GM12878 (cell line): ENCODE data around the gene CUTC. TPM values are rescaled to one million over a fixed set of nuclear protein-coding genes. Genes with fewer than 3 reads are reported as not detected.

ENCODE experiments used
- ATAC-seq: fragments of 200-7000 bp; cut with Tn5 transposase; 3 replicates; pipeline ENCODE4 v1.9.1; 2020; ENCODE audit warnings: mild to moderate bottlenecking, moderate library complexity
- BruUV-seq: library from RNA; stranded (reverse); fragments of 400-500 nt; replicated peaks from 2 replicates; lab custom pipeline; 2021; lab: Mats Ljungman, UMichigan
- CTCF ChIA-PET: fragments of 300-600 bp; sonication (Branson Sonifier 250); formaldehyde crosslinking; extraction: SDS; loops from one replicate; lab custom pipeline; 2021; ENCODE audit warnings: inconsistent platforms; lab: Yijun Ruan, JAX
- POLR2A ChIA-PET: fragments of 350-600 bp; formaldehyde crosslinking; extraction: SDS; loops from one replicate; lab custom pipeline; 2021; ENCODE audit warnings: inconsistent platforms; lab: Charles Lee
- RAD21 ChIA-PET: fragments of 300-600 bp; sonication (Branson Sonifier 250); formaldehyde crosslinking; loops from one replicate; lab custom pipeline; 2023; ENCODE audit warnings: antibody characterized with exemption; ENCODE audit not compliant: unreplicated experiment; lab: Charles Lee
- SMC1A ChIA-PET: fragments of 300-600 bp; sonication (Branson Sonifier 250); formaldehyde crosslinking; loops from one replicate; lab custom pipeline; 2023; ENCODE audit not compliant: unreplicated experiment, uncharacterized antibody; lab: Charles Lee
- DNase-seq: peaks from one replicate; pipeline ENCODE4 v3.0.0-alpha.2; 2011; ENCODE audit warnings: low read depth, low spot score
- FAIRE-seq: peaks from 3 replicates; lab custom pipeline; 2011; peaks lifted over from hg19 to GRCh38; lab: Jason Lieb, UNC
- H2AFZ ChIP-seq: 2 replicates; pipeline ENCODE4 v1.6.0; 2011; ENCODE audit warnings: low read depth, low read length, control low read depth; ENCODE audit not compliant: control insufficient read depth
- H3K27ac ChIP-seq: 2 replicates; pipeline ENCODE4 v1.5.1; 2011; ENCODE audit warnings: control low read depth; ENCODE audit not compliant: control insufficient read depth, insufficient read depth
- H3K27me3 ChIP-seq, 2 experiments: replicated peaks in 1 of 2; 2 replicates each; pipeline versions ENCODE4 v1.6.0 to v1.6.1; 2011; ENCODE audit warnings: low read length in 1 of 2; ENCODE audit not compliant: control insufficient read depth in 2 of 2, insufficient read depth in 2 of 2
- H3K36me3 ChIP-seq, 2 experiments: 2 replicates each; pipeline ENCODE4 v1.5.1; 2011; ENCODE audit warnings: low read length in 1 of 2; ENCODE audit not compliant: control insufficient read depth in 2 of 2, insufficient read depth in 2 of 2
- H3K4me1 ChIP-seq: 2 replicates; pipeline ENCODE4 v1.6.1; 2011; ENCODE audit warnings: mild to moderate bottlenecking, low read length, moderate library complexity, mixed read lengths; ENCODE audit not compliant: control insufficient read depth, insufficient read depth
- H3K4me2 ChIP-seq: 2 replicates; pipeline ENCODE4 v1.6.0; 2011; ENCODE audit warnings: control low read depth; ENCODE audit not compliant: control insufficient read depth, insufficient read depth
- H3K4me3 ChIP-seq: fragments of 200-600 bp; sonication (generic); 2 replicates; pipeline ENCODE4 v1.5.1; 2016
- H3K79me2 ChIP-seq: 2 replicates; pipeline ENCODE4 v1.6.0; 2011; ENCODE audit warnings: low read length; ENCODE audit not compliant: control insufficient read depth, insufficient read depth
- H3K9ac ChIP-seq: 2 replicates; pipeline ENCODE4 v1.8.0; 2011; ENCODE audit warnings: low read length, control low read depth, mixed read lengths; ENCODE audit not compliant: control insufficient read depth, insufficient read depth
- H3K9me3 ChIP-seq: replicated peaks from 3 replicates; pipeline ENCODE4 v1.5.1; 2011; ENCODE audit warnings: mild to moderate bottlenecking, low read length; ENCODE audit not compliant: control insufficient read depth, insufficient read depth
- H4K20me1 ChIP-seq: 2 replicates; pipeline ENCODE4 v1.6.0; 2011; ENCODE audit not compliant: control insufficient read depth, insufficient read depth
- ELK1 ChIP-seq: IDR thresholded peaks from 2 replicates; pipeline ENCODE4 v1.6.1; 2012; ENCODE audit warnings: low read depth, low read length, improper control_type of control experiment
- ESRRA ChIP-seq: IDR thresholded peaks from 2 replicates; pipeline ENCODE4 v1.6.1; 2012; ENCODE audit warnings: mild to moderate bottlenecking, low read length, improper control_type of control experiment
- HCFC1 ChIP-seq: fragments of 150-350 bp; IDR thresholded peaks from 2 replicates; pipeline ENCODE4 v1.6.1; 2014; ENCODE audit warnings: low read length
- IKZF1 ChIP-seq: fragments of 450-650 bp; conservative IDR thresholded peaks from 2 replicates; pipeline ENCODE4 v1.6.1; 2017; ENCODE audit warnings: antibody characterized with exemption, mild to moderate bottlenecking
- IRF5 ChIP-seq: fragments of 450-650 bp; IDR thresholded peaks from 2 replicates; pipeline ENCODE4 v1.6.1; 2017; ENCODE audit warnings: borderline replicate concordance
- KAT2A ChIP-seq: conservative IDR thresholded peaks from 2 replicates; pipeline ENCODE4 v1.6.1; 2011; ENCODE audit warnings: low read depth, low read length; ENCODE audit not compliant: control insufficient read depth
- MYB ChIP-seq: fragments of 150-350 bp; IDR thresholded peaks from 2 replicates; pipeline ENCODE4 v1.6.1; 2014; ENCODE audit warnings: mild to moderate bottlenecking, low read depth, low read length, borderline replicate concordance
- NR2C1 ChIP-seq: fragments of 450-650 bp; IDR thresholded peaks from 2 replicates; pipeline ENCODE4 v1.6.1; 2017; ENCODE audit warnings: antibody characterized with exemption, mild to moderate bottlenecking, moderate library complexity
- PML ChIP-seq: IDR thresholded peaks from 2 replicates; pipeline ENCODE4 v1.6.1; 2012; ENCODE audit warnings: low read length, inconsistent platforms
- POLR2AphosphoS5 ChIP-seq: IDR thresholded peaks from 2 replicates; pipeline ENCODE4 v1.6.1; 2011; ENCODE audit warnings: mild to moderate bottlenecking, low read length, inconsistent platforms
- RFX5 ChIP-seq: IDR thresholded peaks from 2 replicates; pipeline ENCODE4 v1.6.1; 2011; ENCODE audit warnings: low read depth, low read length, improper control_type of control experiment
- TBL1XR1 ChIP-seq: IDR thresholded peaks from 2 replicates; pipeline ENCODE4 v1.6.1; 2012; ENCODE audit warnings: low read depth, low read length, improper control_type of control experiment
- YBX1 ChIP-seq: fragments of 450-650 bp; IDR thresholded peaks from 2 replicates; pipeline ENCODE4 v1.6.1; 2016; ENCODE audit warnings: antibody characterized with exemption
- ZNF24 ChIP-seq: fragments of 450-650 bp; IDR thresholded peaks from 2 replicates; pipeline ENCODE4 v1.6.1; 2017; ENCODE audit warnings: antibody characterized with exemption, mild to moderate bottlenecking
- WGBS: methylation state at CpG from one replicate; pipeline ENCODE4 v1.1.6; 2016; ENCODE audit warnings: low lambda C conversion rate; ENCODE audit not compliant: insufficient replicate concordance, insufficient coverage; ENCODE audit errors: missing lambda C conversion rate; 5-methylcytosine and 5-hydroxymethylcytosine counted together
- in situ Hi-C: fragments of 300-500 bp; cut with MboI; formaldehyde crosslinking; loops from 9 replicates; pipeline ENCODE4 v1.14.3; 2018; ENCODE audit warnings: mixed read lengths
- intact Hi-C: fragments of 100-400 bp; cut with micrococcal nuclease; formaldehyde crosslinking; loops from one replicate; pipeline ENCODE4 v1.14.2; 2022; ENCODE audit not compliant: unreplicated experiment
- polyA plus RNA-seq, 11 experiments: library from polyadenylated mRNA; depleted of rRNA in 4 of 11; unstranded in 6 of 11; stranded (reverse) in 5 of 11; fragments of >200 nt; fragmentation: Nextera tagmentation in 4 of 11; fragmentation: Illumina TruSeq in 1 of 11; extraction: Ambion mirVana in 4 of 11; extraction: Trizol in 1 of 11; gene quantifications; 1 replicate in 1 of 11; 2 replicates in 10 of 11; pipeline versions ENCODE4 v1.2.1 to v1.2.3, GENCODE V29; 2011 to 2016; ENCODE audit warnings: inconsistent platforms in 2 of 11, missing spikeins in 2 of 11, low read depth in 1 of 11
- total RNA-seq, 4 experiments: library from RNA; depleted of rRNA in 3 of 4; stranded (reverse); fragments of >200 nt in 3 of 4; fragmentation: Illumina TruSeq in 1 of 4; extraction: Trizol in 1 of 4; gene quantifications; 2 replicates each; pipeline versions ENCODE4 v1.2.1 to v1.2.3, GENCODE V29; 2013 to 2021

Gene CUTC
- total and polyA plus RNA-seq, 10 of the 15 experiments (the other 5 are each of a cell fraction or from before 2014, with no cell fraction given) = 23.8 to 71.7 (median 40.8) TPM

GRCh38 chr10:99767901-99768300 is 35.9 kb downstream of the CUTC start:
- Histone ChIP-seq H3K36me3 (no peaks in the 10 kb centered on the region), H2AFZ (no peak overlapping the region), H3K27me3 (no peaks in the 10 kb centered on the region), H3K9me3 (no peaks in the 10 kb centered on the region; the same call in 1 of the 3 replicates), H3K4me2 (no peak overlapping the region), H3K4me3 (no peak overlapping the region), H3K79me2 (no peaks in the 10 kb centered on the region), H3K9ac (no peak overlapping the region), H3K4me1 (peaks cover 20% of the 10 kb centered on the region)
- ChIA-PET POLR2A (interaction anchor here (0.6 kb wide), 1 partner anchor 37 kb away, joined by 4 read pairs; no protein-coding TSS in a partner anchor), CTCF (no interaction called here), SMC1A (interaction anchor here (1.0 to 1.9 kb wide), 3 partner anchors 9 to 410 kb away, joined by 3 to 5 read pairs (median 3); no protein-coding TSS in a partner anchor), RAD21 (interaction anchor here (0.6 kb wide), 1 partner anchor 15 kb away, joined by 4 read pairs; no protein-coding TSS in a partner anchor)
- FAIRE-seq (no peak), DNase-seq (no peak)
- in situ Hi-C loops (no loop called here), intact Hi-C loops (no loop called here)
- WGBS = 61% methylated on average over 4 of the region's 5 CpGs
- TF ChIP-seq HCFC1 = no peak
- TF ChIP-seq NR2C1 = no peak
- no peak for TF ChIP-seq RFX5
- TF ChIP-seq IRF5 = no peak
- TF ChIP-seq ESRRA = no peak
- no peak for TF ChIP-seq TBL1XR1
- no peak for TF ChIP-seq IKZF1
- no peak for TF ChIP-seq PML
- no peak for TF ChIP-seq KAT2A
- TF ChIP-seq ELK1 = no peak
- TF ChIP-seq YBX1 = no peak
- no peak for TF ChIP-seq ZNF24
- TF ChIP-seq POLR2AphosphoS5 = no peak
- TF ChIP-seq MYB = no peak
- TF ChIP-seq, all 136 proteins: peak for 0
- ATAC-seq = no peak
- no TSS peak for BruUV-seq
- no peaks in the 10 kb centered on the region for H4K20me1 ChIP-seq
- no peak overlapping the region for H3K27ac ChIP-seq
